K562 (cell line): ENCODE results near the gene NPAS2. TPM values are rescaled to one million over a fixed set of nuclear protein-coding genes. Genes with fewer than 3 reads are reported as not detected.

ENCODE experiments used
- BMI1 ChIP-seq: fragments of 150-350 bp; IDR thresholded peaks from 2 replicates; pipeline ENCODE4 v1.6.1; 2014; ENCODE audit warnings: low read length
- BRF2 ChIP-seq: IDR thresholded peaks from 3 replicates; pipeline ENCODE4 v1.6.1; 2011; ENCODE audit warnings: borderline replicate concordance, mild to moderate bottlenecking; ENCODE audit not compliant: insufficient read length, insufficient read depth
- DEAF1 ChIP-seq: fragments of 450-650 bp; formaldehyde crosslinking; IDR thresholded peaks from 2 replicates; pipeline ENCODE4 v1.4.0; 2020; ENCODE audit warnings: mild to moderate bottlenecking, moderate library complexity
- HDAC1 ChIP-seq, 2 experiments: fragments of 450-650 bp; IDR thresholded peaks; 2 replicates each; pipeline ENCODE4 v1.6.1; 2016 to 2017; ENCODE audit warnings: inconsistent platforms in 1 of 2, mild to moderate bottlenecking in 1 of 2, moderate library complexity in 1 of 2
- POLR2AphosphoS2 ChIP-seq: IDR thresholded peaks from 2 replicates; pipeline ENCODE4 v1.6.1; 2012; ENCODE audit warnings: low read length, improper control_type of control experiment
- RERE ChIP-seq: sonication (generic); formaldehyde crosslinking; IDR thresholded peaks from 2 replicates; pipeline ENCODE4 v1.8.0; 2023; ENCODE audit warnings: missing genetic modification reagents, mild to moderate bottlenecking, borderline replicate concordance
- RFX1 ChIP-seq: fragments of 450-650 bp; IDR thresholded peaks from 2 replicates; pipeline ENCODE4 v1.6.1; 2016; ENCODE audit warnings: mild to moderate bottlenecking, moderate library complexity
- polyA plus RNA-seq, 8 experiments: library from polyadenylated mRNA; depleted of rRNA in 4 of 8; stranded (reverse) in 5 of 8; unstranded in 3 of 8; fragments of >200 nt; fragmentation: Nextera tagmentation in 2 of 8; fragmentation: Illumina TruSeq in 1 of 8; extraction: Ambion mirVana in 2 of 8; extraction: Trizol in 1 of 8; gene quantifications; 2 replicates each; pipeline versions ENCODE4 v1.2.1 to v1.2.3, GENCODE V29; 2011 to 2014; ENCODE audit warnings: inconsistent platforms in 1 of 8, missing spikeins in 1 of 8
- total RNA-seq, 7 experiments: library from RNA; depleted of rRNA in 6 of 7; stranded (reverse); fragments of >200 nt in 6 of 7; fragmentation: Illumina TruSeq in 2 of 7; extraction: Trizol in 2 of 7; gene quantifications; 2 replicates each; pipeline versions ENCODE4 v1.2.1 to v1.2.3, GENCODE V29; 2011 to 2021; ENCODE audit warnings: low replicate concordance in 1 of 7

NPAS2 gene
- total and polyA plus RNA-seq, 9 of the 15 experiments (the other 6 are each of a cell fraction or from before 2014, with no cell fraction given) = 0.06 to 0.29 (median 0.07) TPM; not detected in 5

- TF ChIP-seq DEAF1 (CRISPR knock-in tag) (no peak), RERE (no peak), BRF2 (no peak), BMI1 (no peak), POLR2AphosphoS2 (no peak), RFX1 (no peak), HDAC1 (IDR thresholded peaks at IDR 0.05) (no peak)
- TF ChIP-seq, all 486 proteins: peak for 0
These were observed 134.1 kb downstream of the NPAS2 start (continued) for GRCh38 chr2:100954044-100954420.
